CD4-positive, alpha-beta T cell treated with Interleukin-10 for 1 hour (primary cell): Measurements from ENCODE around the gene LRIT3.

Experiments
- DNase-seq: peaks from one replicate; pipeline ENCODE4 v3.0.0-alpha.2; 2020

The LRIT3 gene

GRCh38 chr4:109847896-109848442 is at the start of gene LRIT3:
Gene LRIT3, plus strand, starts transcription at chr4:109848107. Its CDS starts 95 bp downstream, at chr4:109848202.
- no peak for DNase-seq

- no peak for DNase-seq
These were observed 49.0 kb upstream of the LRIT3 start for GRCh38 chr4:109798866-109799265.

- DNase-seq: no peak
These were observed 46.7 kb upstream of the LRIT3 start for GRCh38 chr4:109801099-109801789.

GRCh38 chr4:109801895-109802319 is 46.0 kb upstream of the LRIT3 start, which contains the start of gene CFI:
Gene CFI, minus strand, starts transcription at chr4:109801999. Its CDS starts 28 bp downstream, at chr4:109801971.
- DNase-seq: no peak

GRCh38 chr4:109803924-109804571 is 43.9 kb upstream of the LRIT3 start:
- peak; percentile 46 for DNase-seq

GRCh38 chr4:109809655-109810054 is 38.3 kb upstream of the LRIT3 start:
- DNase-seq: no peak

- DNase-seq: no peak
These were observed 37.1 kb upstream of the LRIT3 start for GRCh38 chr4:109810552-109811387.

- DNase-seq: no peak
These were observed 36.2 kb upstream of the LRIT3 start for GRCh38 chr4:109811707-109812106.

GRCh38 chr4:109815151-109816081 is 32.5 kb upstream of the LRIT3 start, which contains the start of gene GAR1:
Gene GAR1, plus strand, starts transcription at chr4:109815762. Its CDS starts 403 bp downstream, at chr4:109816165.
- peak; percentile 90 for DNase-seq

GRCh38 chr4:109816082-109816442 is 31.8 kb upstream of the LRIT3 start:
- peak; percentile 59 for DNase-seq

- no peak for DNase-seq
These were observed 31.0 kb upstream of the LRIT3 start for GRCh38 chr4:109816894-109817293.

- DNase-seq: no peak
These were observed 29.6 kb upstream of the LRIT3 start for GRCh38 chr4:109818268-109818667.

GRCh38 chr4:109820563-109820962 is 27.3 kb upstream of the LRIT3 start:
- DNase-seq: no peak

- DNase-seq: no peak
These were observed 26.7 kb upstream of the LRIT3 start for GRCh38 chr4:109821185-109821584.

GRCh38 chr4:109826719-109827118 is 21.2 kb upstream of the LRIT3 start:
- DNase-seq: peak; percentile 34

- no peak for DNase-seq
These were observed 20.2 kb upstream of the LRIT3 start, which contains the start of gene RRH for GRCh38 chr4:109827672-109828071. Gene RRH, plus strand, starts transcription at chr4:109827972. Its CDS starts 56 bp downstream, at chr4:109828028.

GRCh38 chr4:109833756-109834155 is 14.2 kb upstream of the LRIT3 start:
- DNase-seq: no peak

GRCh38 chr4:109836985-109837384 is 10.9 kb upstream of the LRIT3 start:
- no peak for DNase-seq

GRCh38 chr4:109846395-109847098 is 1.4 kb upstream of the LRIT3 start:
- DNase-seq: no peak

GRCh38 chr4:109848501-109848900 is 594 bp downstream of the LRIT3 start:
- DNase-seq: no peak

- DNase-seq: no peak
These were observed 2.7 kb downstream of the LRIT3 start for GRCh38 chr4:109850601-109851000.
